SK-N-MC (cell line): ENCODE results near the gene TPH2.

ENCODE experiments used
- DNase-seq: peaks from one replicate; pipeline ENCODE4 v3.0.0-alpha.2; 2011; ENCODE audit warnings: low read depth, low spot score
- H3K27ac ChIP-seq: fragments of 200-600 bp; sonication (generic); 2 replicates; pipeline ENCODE4 v1.5.1; 2016; ENCODE audit warnings: mixed run types
- H3K36me3 ChIP-seq: fragments of 200-600 bp; sonication (generic); 2 replicates; pipeline ENCODE4 v1.6.1; 2017; ENCODE audit warnings: antibody characterized with exemption, low read length, mixed read lengths; ENCODE audit not compliant: insufficient read depth
- H3K4me3 ChIP-seq: fragments of 200-600 bp; sonication (generic); 2 replicates; pipeline ENCODE4 v1.5.1; 2016
- H3K9ac ChIP-seq: fragments of 200-600 bp; sonication (generic); 2 replicates; pipeline ENCODE4 v1.8.0; 2017; ENCODE audit warnings: mixed run types, mixed read lengths; ENCODE audit not compliant: insufficient read length
- H3K9me3 ChIP-seq: fragments of 200-600 bp; sonication (generic); 2 replicates; pipeline ENCODE4 v1.6.1; 2017; ENCODE audit warnings: low read depth, mild to moderate bottlenecking, antibody characterized with exemption, low read length, moderate library complexity, mixed read lengths
- EZH2 ChIP-seq: fragments of 200-600 bp; sonication (generic); IDR thresholded peaks from one replicate; pipeline ENCODE4 v1.6.1; 2017; ENCODE audit warnings: antibody characterized with exemption
- FOXP2 ChIP-seq: optimal IDR thresholded peaks from 2 replicates; pipeline ENCODE3; 2011; ENCODE audit warnings: mild to moderate bottlenecking, moderate library complexity; ENCODE audit not compliant: insufficient read depth; ENCODE audit errors: extremely low read length, control extremely low read depth
- POLR2AphosphoS5 ChIP-seq: IDR thresholded peaks from 2 replicates; pipeline ENCODE4 v1.6.1; 2012; ENCODE audit warnings: mild to moderate bottlenecking, low read depth, low read length, borderline replicate concordance

Gene TPH2

GRCh38 chr12:72010356-72010755 lies 71.7 kb downstream of the TPH2 start:
- H3K9ac ChIP-seq = no peak overlapping the region
- TF ChIP-seq FOXP2 (no peak), POLR2AphosphoS5 (no peak), EZH2 (no peak)
- H3K36me3 ChIP-seq = no peaks in the 10 kb centered on the region
- H3K4me3 ChIP-seq = no peak overlapping the region
- no peak overlapping the region for H3K27ac ChIP-seq
- DNase-seq = no peak
- no peaks in the 10 kb centered on the region for H3K9me3 ChIP-seq

GRCh38 chr12:72011374-72011773 lies 72.7 kb downstream of the TPH2 start:
- no peak for DNase-seq
- H3K9me3 ChIP-seq = no peaks in the 10 kb centered on the region
- H3K27ac ChIP-seq = no peak overlapping the region
- H3K9ac ChIP-seq = no peak overlapping the region
- TF ChIP-seq FOXP2 (no peak), POLR2AphosphoS5 (no peak), EZH2 (no peak)
- no peaks in the 10 kb centered on the region for H3K36me3 ChIP-seq
- H3K4me3 ChIP-seq = no peak overlapping the region

GRCh38 chr12:72012874-72013273 lies 74.2 kb downstream of the TPH2 start:
- no peak overlapping the region for H3K27ac ChIP-seq
- no peak overlapping the region for H3K4me3 ChIP-seq
- no peak overlapping the region for H3K9ac ChIP-seq
- DNase-seq = no peak
- H3K36me3 ChIP-seq = no peaks in the 10 kb centered on the region
- TF ChIP-seq POLR2AphosphoS5 (no peak), FOXP2 (no peak), EZH2 (no peak)
- H3K9me3 ChIP-seq = no peaks in the 10 kb centered on the region

- TF ChIP-seq POLR2AphosphoS5 (no peak), EZH2 (no peak), FOXP2 (no peak)
- Histone ChIP-seq H3K36me3 (no peaks in the 10 kb centered on the region), H3K27ac (no peak overlapping the region)
Observed at GRCh38 chr12:72015895-72016294, 77.2 kb downstream of the TPH2 start.

GRCh38 chr12:72017054-72017651 lies 78.5 kb downstream of the TPH2 start:
- peak; percentile 88 for DNase-seq
- TF ChIP-seq FOXP2 (peak; percentile 31), EZH2 (no peak)
- Histone ChIP-seq H3K4me3 (no peak overlapping the region), H3K9ac (peak overlapping the region; percentile 43), H3K9me3 (no peaks in the 10 kb centered on the region), H3K36me3 (no peaks in the 10 kb centered on the region), H3K27ac (peak overlapping the region; percentile 82)

More at GRCh38 chr12:72015895-72016294, 77.2 kb downstream of the TPH2 start:
- H3K4me3 ChIP-seq = no peak overlapping the region
- no peak for DNase-seq
- no peaks in the 10 kb centered on the region for H3K9me3 ChIP-seq
- no peak overlapping the region for H3K9ac ChIP-seq

GRCh38 chr12:72018036-72018435 lies 79.4 kb downstream of the TPH2 start:
- Histone ChIP-seq H3K27ac (peak overlapping the region; percentile 45; the same call in 1 of the 2 replicates), H3K9ac (peak overlapping the region; percentile 8), H3K9me3 (no peaks in the 10 kb centered on the region), H3K36me3 (no peaks in the 10 kb centered on the region), H3K4me3 (no peak overlapping the region)
- TF ChIP-seq FOXP2 (no peak), EZH2 (no peak), POLR2AphosphoS5 (no peak)
- no peak for DNase-seq

GRCh38 chr12:72024613-72025012 lies 86.0 kb downstream of the TPH2 start:
- no peak overlapping the region for H3K4me3 ChIP-seq
- no peak for DNase-seq
- TF ChIP-seq FOXP2 (no peak), EZH2 (no peak), POLR2AphosphoS5 (no peak)

GRCh38 chr12:72025524-72025923 lies 86.9 kb downstream of the TPH2 start:
- no peaks in the 10 kb centered on the region for H3K9me3 ChIP-seq
- TF ChIP-seq EZH2 (no peak), FOXP2 (no peak), POLR2AphosphoS5 (no peak)
- no peaks in the 10 kb centered on the region for H3K36me3 ChIP-seq
- H3K27ac ChIP-seq = no peak overlapping the region
- H3K4me3 ChIP-seq = no peak overlapping the region
- no peak for DNase-seq
- H3K9ac ChIP-seq = no peak overlapping the region

More at GRCh38 chr12:72024613-72025012, 86.0 kb downstream of the TPH2 start:
- no peak overlapping the region for H3K27ac ChIP-seq
- no peaks in the 10 kb centered on the region for H3K36me3 ChIP-seq
- H3K9ac ChIP-seq = no peak overlapping the region
- no peaks in the 10 kb centered on the region for H3K9me3 ChIP-seq

- DNase-seq = no peak
- no peaks in the 10 kb centered on the region for H3K36me3 ChIP-seq
- no peak overlapping the region for H3K27ac ChIP-seq
- H3K4me3 ChIP-seq = no peak overlapping the region
- H3K9ac ChIP-seq = no peak overlapping the region
- TF ChIP-seq POLR2AphosphoS5 (no peak), FOXP2 (no peak), EZH2 (no peak)
- H3K9me3 ChIP-seq = no peaks in the 10 kb centered on the region
Observed at GRCh38 chr12:72028966-72029365, 90.3 kb downstream of the TPH2 start.
